H9 (cell line): ENCODE measurements around the gene NFYB. TPM values are rescaled to one million over a fixed set of nuclear protein-coding genes. Genes with fewer than 3 reads are reported as not detected.

Source experiments
- DNase-seq: peaks from one replicate; pipeline ENCODE4 v3.0.0-alpha.2; 2017
- H2AFZ ChIP-seq: one replicate; pipeline ENCODE4 v1.6.1; 2013; ENCODE audit warnings: mild to moderate bottlenecking, low read length, control low read depth, moderate library complexity
- H2AK5ac ChIP-seq: 2 replicates; pipeline ENCODE4 v1.6.1; 2013; ENCODE audit warnings: low read length, control low read depth, mixed read lengths; ENCODE audit not compliant: insufficient read length
- H2BK120ac ChIP-seq: one replicate; pipeline ENCODE4 v1.6.1; 2013; ENCODE audit warnings: low read depth, mild to moderate bottlenecking, low read length, control low read depth, inconsistent platforms; ENCODE audit not compliant: poor library complexity, severe bottlenecking
- H2BK12ac ChIP-seq: 2 replicates; pipeline ENCODE4 v1.6.1; 2013; ENCODE audit warnings: low read length, control low read depth, mixed read lengths, low read depth; ENCODE audit not compliant: insufficient read length
- H2BK15ac ChIP-seq: 2 replicates; pipeline ENCODE4 v1.6.1; 2013; ENCODE audit warnings: low read depth, low read length, control low read depth
- H2BK20ac ChIP-seq: one replicate; pipeline ENCODE4 v1.6.1; 2013; ENCODE audit warnings: low read depth, mild to moderate bottlenecking, low read length, control low read depth, inconsistent platforms; ENCODE audit not compliant: poor library complexity, severe bottlenecking
- H2BK5ac ChIP-seq: 2 replicates; pipeline ENCODE4 v1.6.1; 2013; ENCODE audit warnings: low read length, control low read depth, mixed read lengths; ENCODE audit not compliant: insufficient read length
- H3K14ac ChIP-seq: 2 replicates; pipeline ENCODE4 v1.6.1; 2013; ENCODE audit warnings: low read length, control low read depth; ENCODE audit not compliant: insufficient read depth
- H3K18ac ChIP-seq: 2 replicates; pipeline ENCODE4 v1.6.1; 2013; ENCODE audit warnings: low read depth, mild to moderate bottlenecking, mixed read lengths, low read length, control low read depth; ENCODE audit not compliant: insufficient read length
- H3K23ac ChIP-seq: 2 replicates; pipeline ENCODE4 v1.6.1; 2013; ENCODE audit warnings: low read length, control low read depth, mixed read lengths, low read depth; ENCODE audit not compliant: insufficient read length
- H3K23me2 ChIP-seq: 2 replicates; pipeline ENCODE4 v1.6.1; 2013; ENCODE audit warnings: low read depth, mild to moderate bottlenecking, mixed read lengths, low read length, control low read depth; ENCODE audit not compliant: insufficient read length, poor library complexity, severe bottlenecking
- H3K27ac ChIP-seq: 2 replicates; pipeline ENCODE4 v1.5.1; 2013; ENCODE audit warnings: low read length, control low read depth, mixed read lengths, low read depth; ENCODE audit not compliant: insufficient read length
- H3K27me3 ChIP-seq: 2 replicates; pipeline ENCODE4 v1.6.1; 2013; ENCODE audit warnings: low read length, control low read depth, inconsistent platforms; ENCODE audit not compliant: insufficient read depth
- H3K4ac ChIP-seq: 2 replicates; pipeline ENCODE4 v1.6.1; 2013; ENCODE audit warnings: low read depth, mild to moderate bottlenecking, control low read depth, inconsistent platforms, low read length, moderate library complexity
- H3K4me1 ChIP-seq: 2 replicates; pipeline ENCODE4 v1.6.1; 2013; ENCODE audit warnings: low read length, control low read depth, inconsistent platforms; ENCODE audit not compliant: insufficient read depth
- H3K4me2 ChIP-seq: 2 replicates; pipeline ENCODE4 v1.6.1; 2013; ENCODE audit warnings: low read length, control low read depth, mixed read lengths; ENCODE audit not compliant: insufficient read length, insufficient read depth
- H3K56ac ChIP-seq: 2 replicates; pipeline ENCODE4 v1.6.1; 2013; ENCODE audit warnings: low read depth, mild to moderate bottlenecking, mixed read lengths, low read length, control low read depth; ENCODE audit not compliant: insufficient read length
- H3K79me1 ChIP-seq: 2 replicates; pipeline ENCODE4 v1.6.1; 2013; ENCODE audit warnings: low read depth, mild to moderate bottlenecking, moderate library complexity, low read length, control low read depth, inconsistent platforms; ENCODE audit not compliant: insufficient read depth, poor library complexity, severe bottlenecking
- H3K79me2 ChIP-seq: 2 replicates; pipeline ENCODE4 v1.6.1; 2013; ENCODE audit warnings: low read length, control low read depth, inconsistent platforms; ENCODE audit not compliant: insufficient read depth
- H3K9ac ChIP-seq: 2 replicates; pipeline ENCODE4 v1.6.1; 2013; ENCODE audit warnings: low read length, control low read depth, mixed read lengths; ENCODE audit not compliant: insufficient read length; ENCODE audit errors: extremely low read depth
- H3K9me3 ChIP-seq: one replicate; pipeline ENCODE4 v1.6.1; 2013; ENCODE audit warnings: low read depth, low read length, inconsistent platforms; ENCODE audit not compliant: control insufficient read depth
- H3T11ph ChIP-seq: one replicate; pipeline ENCODE4 v1.6.1; 2013; ENCODE audit warnings: mild to moderate bottlenecking, low read length, control low read depth, inconsistent platforms
- H4K20me1 ChIP-seq: one replicate; pipeline ENCODE4 v1.6.1; 2013; ENCODE audit not compliant: control insufficient read depth, insufficient read length, insufficient read depth
- H4K5ac ChIP-seq: 2 replicates; pipeline ENCODE4 v1.6.1; 2013; ENCODE audit warnings: low read depth, mild to moderate bottlenecking, mixed read lengths, low read length, control low read depth; ENCODE audit not compliant: insufficient read length
- H4K8ac ChIP-seq: replicated peaks from 2 replicates; pipeline ENCODE4 v1.6.1; 2013; ENCODE audit warnings: low read length, control low read depth, mixed read lengths, low read depth; ENCODE audit not compliant: insufficient read length
- H4K91ac ChIP-seq: 2 replicates; pipeline ENCODE4 v1.6.1; 2013; ENCODE audit warnings: low read depth, mild to moderate bottlenecking, moderate library complexity, mixed read lengths, low read length, control low read depth; ENCODE audit not compliant: insufficient read length
- H3K27ac Mint-ChIP-seq, 3 experiments: 2 replicates in 2 of 3; 3 replicates in 1 of 3; pipeline ENCODE4 v1.8.0; 2020 to 2021; ENCODE audit warnings: mixed read lengths in 3 of 3, mild to moderate bottlenecking in 1 of 3, moderate library complexity in 1 of 3
- H3K27me3 Mint-ChIP-seq: 2 replicates; pipeline ENCODE4 v1.8.0; 2021; ENCODE audit warnings: low read depth, mild to moderate bottlenecking, moderate library complexity, mixed read lengths
- H3K36me3 Mint-ChIP-seq, 3 experiments: 2 replicates in 2 of 3; 3 replicates in 1 of 3; pipeline ENCODE4 v1.8.0; 2020 to 2021; ENCODE audit warnings: low read depth in 3 of 3, mixed read lengths in 3 of 3; ENCODE audit not compliant: insufficient read depth in 1 of 3
- H3K4me1 Mint-ChIP-seq, 2 experiments: 2 replicates each; pipeline ENCODE4 v1.8.0; 2020; ENCODE audit warnings: mixed read lengths in 2 of 2
- H3K4me3 Mint-ChIP-seq, 2 experiments: 2 replicates in 1 of 2; 3 replicates in 1 of 2; pipeline ENCODE4 v1.8.0; 2020 to 2021; ENCODE audit warnings: mild to moderate bottlenecking in 2 of 2, mixed read lengths in 2 of 2, moderate library complexity in 1 of 2
- H3K9me3 Mint-ChIP-seq, 2 experiments: 2 replicates in 1 of 2; 3 replicates in 1 of 2; pipeline ENCODE4 v1.8.0; 2020; ENCODE audit warnings: mild to moderate bottlenecking in 2 of 2, mixed read lengths in 2 of 2, moderate library complexity in 1 of 2
- CTCF ChIP-seq: fragments of 200-600 bp; sonication (generic); conservative IDR thresholded peaks from 3 replicates; pipeline ENCODE4 v1.8.0; 2021; ENCODE audit warnings: antibody characterized with exemption, mild to moderate bottlenecking
- WGBS: extraction: QIAGEN DNeasy Blood & Tissue Kit; methylation state at CpG from one replicate; pipeline ENCODE4 v1.1.7; 2013; ENCODE audit warnings: missing lambda C conversion rate, low lambda C conversion rate, mixed read lengths; ENCODE audit not compliant: insufficient read length; ENCODE audit errors: extremely low coverage; 5-methylcytosine and 5-hydroxymethylcytosine counted together
- total RNA-seq: library from RNA; stranded (reverse); gene quantifications from 2 replicates; pipeline ENCODE4 v1.2.1, GENCODE V29; 2021

Gene NFYB
- total RNA-seq, 1 experiment from 2014 or later = 52.5 TPM

GRCh38 chr12:104097954-104098353 is 40.1 kb downstream of the NFYB start:
- Histone ChIP-seq H3K27me3 (no peaks in the 10 kb centered on the region), H3K14ac (no peak overlapping the region), H3K23me2 (no peaks in the 10 kb centered on the region), H2BK120ac (no peak overlapping the region), H2AK5ac (no peak overlapping the region), H2BK15ac (no peak overlapping the region), H3K27ac (no peak overlapping the region), H4K20me1 (no peaks in the 10 kb centered on the region), H4K91ac (no peak overlapping the region), H3K23ac (no peak overlapping the region), H2AFZ (no peak overlapping the region), H2BK20ac (no peak overlapping the region), H3K18ac (no peak overlapping the region), H4K8ac (no peak overlapping the region), H3K56ac (no peak overlapping the region), H3K9ac (no peak overlapping the region), H3K9me3 (no peaks in the 10 kb centered on the region), H2BK5ac (no peak overlapping the region), H3K4me1 (no peaks in the 10 kb centered on the region), H2BK12ac (no peak overlapping the region), H3K79me1 (no peaks in the 10 kb centered on the region), H3K4ac (no peak overlapping the region), H3K4me2 (no peak overlapping the region), H3K79me2 (no peaks in the 10 kb centered on the region), H4K5ac (no peak overlapping the region), H3T11ph (no peak overlapping the region)
- Mint-ChIP-seq H3K27ac (no peak overlapping the region), H3K4me1 (peaks cover 0 to 4% of the 10 kb centered on the region in 2 experiments; a peak in 1 of 4 replicates), H3K27me3 (no peaks in the 10 kb centered on the region), H3K4me3 (no peak overlapping the region), H3K36me3 (peaks cover 0 to 6% (median 5%) of the 10 kb centered on the region in 3 experiments; a peak in 4 of 7 replicates), H3K9me3 (no peaks in the 10 kb centered on the region; a peak in 1 of 5 replicates)
- no peak for TF ChIP-seq CTCF
- no peak for DNase-seq
- WGBS = no CpG with 5 or more reads among the region's 2 CpGs
